ENCODE measurements around the gene ARHGAP10.

ARHGAP10 gene

GRCh38 chr4:147779451-147779850 is 47.6 kb downstream of the ARHGAP10 start:
- H3K4ac ChIP-seq (ENCODE audit: low read length), result no peak overlapping the region
- no peak overlapping the region for H4K91ac ChIP-seq (ENCODE audit: low read depth, low read length, poor library complexity)
- no peaks in the 10 kb centered on the region for H3K27me3 ChIP-seq (ENCODE audit: control insufficient read depth in 3 of 3, insufficient read depth in 3 of 3, low read depth in 1 of 3, low read length in 3 of 3)
- H4K8ac ChIP-seq (ENCODE audit: low read depth, low read length), result no peak overlapping the region
- no peaks in the 10 kb centered on the region for H3K79me1 ChIP-seq (ENCODE audit: low read depth, low read length)
- H2BK15ac ChIP-seq (ENCODE audit: low read length), result no peak overlapping the region
- H3K9me3 ChIP-seq (replicated peaks in 1 of 2; ENCODE audit: control insufficient read depth in 2 of 2, insufficient read depth in 1 of 2, low read depth in 1 of 2, low read length in 2 of 2), result no peaks in the 10 kb centered on the region
- H3K14ac ChIP-seq (ENCODE audit: low read length), result no peak overlapping the region
- H3K18ac ChIP-seq (ENCODE audit: low read length), result no peak overlapping the region
- no peak overlapping the region for H3K4me3 ChIP-seq (ENCODE audit: low read length in 2 of 2)
- H2BK5ac ChIP-seq (ENCODE audit: low read length), result no peak overlapping the region
- no peak overlapping the region for H2AK5ac ChIP-seq (ENCODE audit: low read depth, low read length)
- no peak overlapping the region for H3K27ac ChIP-seq (replicated peaks; ENCODE audit: low read length)
- H3K4me1 ChIP-seq (ENCODE audit: control insufficient read depth in 2 of 2, insufficient read depth in 1 of 2, low read depth in 1 of 2, low read length in 2 of 2), result no peaks in the 10 kb centered on the region
- no peaks in the 10 kb centered on the region for H3K36me3 ChIP-seq (replicated peaks in 1 of 2; ENCODE audit: control insufficient read depth in 2 of 2, insufficient read depth in 2 of 2, low read length in 2 of 2)
- no peak overlapping the region for H3K23ac ChIP-seq (ENCODE audit: low read depth, low read length, poor library complexity)
- H2BK120ac ChIP-seq (ENCODE audit: low read depth, low read length), result no peak overlapping the region
- H3K9ac ChIP-seq (ENCODE audit: low read depth, low read length, poor library complexity), result no peak overlapping the region
- no peak for DNase-seq (ENCODE audit: low spot score)
- H3K4me2 ChIP-seq (ENCODE audit: insufficient read depth, low read length, poor library complexity, severe bottlenecking), result no peak overlapping the region
- H2BK12ac ChIP-seq (ENCODE audit: low read length), result no peak overlapping the region
- H2AFZ ChIP-seq (ENCODE audit: low read length), result no peak overlapping the region

- Histone ChIP-seq H3K4me2 (ENCODE audit: insufficient read depth, low read length, poor library complexity, severe bottlenecking) (no peak overlapping the region), H4K91ac (ENCODE audit: low read depth, low read length, poor library complexity) (no peak overlapping the region), H3K9me3 (replicated peaks in 1 of 2; ENCODE audit: control insufficient read depth in 2 of 2, insufficient read depth in 1 of 2, low read depth in 1 of 2, low read length in 2 of 2) (no peaks in the 10 kb centered on the region), H3K23ac (ENCODE audit: low read depth, low read length, poor library complexity) (no peak overlapping the region), H3K27me3 (ENCODE audit: control insufficient read depth in 3 of 3, insufficient read depth in 3 of 3, low read depth in 1 of 3, low read length in 3 of 3) (no peaks in the 10 kb centered on the region), H3K4me3 (ENCODE audit: low read length in 2 of 2) (no peak overlapping the region), H3K79me1 (ENCODE audit: low read depth, low read length) (no peaks in the 10 kb centered on the region), H3K9ac (ENCODE audit: low read depth, low read length, poor library complexity) (no peak overlapping the region), H2BK5ac (ENCODE audit: low read length) (no peak overlapping the region), H2BK120ac (ENCODE audit: low read depth, low read length) (no peak overlapping the region), H3K14ac (ENCODE audit: low read length) (no peak overlapping the region), H2BK15ac (ENCODE audit: low read length) (no peak overlapping the region), H2AFZ (ENCODE audit: low read length) (no peak overlapping the region), H4K8ac (ENCODE audit: low read depth, low read length) (no peak overlapping the region), H2AK5ac (ENCODE audit: low read depth, low read length) (no peak overlapping the region), H3K4me1 (ENCODE audit: control insufficient read depth in 2 of 2, insufficient read depth in 1 of 2, low read depth in 1 of 2, low read length in 2 of 2) (no peaks in the 10 kb centered on the region), H2BK12ac (ENCODE audit: low read length) (no peak overlapping the region), H3K4ac (ENCODE audit: low read length) (no peak overlapping the region), H3K27ac (replicated peaks; ENCODE audit: low read length) (no peak overlapping the region), H3K18ac (ENCODE audit: low read length) (no peak overlapping the region), H3K36me3 (replicated peaks in 1 of 2; ENCODE audit: control insufficient read depth in 2 of 2, insufficient read depth in 2 of 2, low read length in 2 of 2) (no peaks in the 10 kb centered on the region)
- no peak for DNase-seq (ENCODE audit: low spot score)
- WGBS, 2 donors (ENCODE audit: extremely low coverage in 2 of 2, insufficient read length in 2 of 2, insufficient replicate concordance in 1 of 2), result no CpG with 5 or more reads among the region's 7 CpGs
These were observed 48.4 kb downstream of the ARHGAP10 start for GRCh38 chr4:147780137-147780777.

- Histone ChIP-seq H2BK5ac (ENCODE audit: low read length) (no peak overlapping the region), H2BK12ac (ENCODE audit: low read length) (no peak overlapping the region), H4K91ac (ENCODE audit: low read depth, low read length, poor library complexity) (no peak overlapping the region), H4K8ac (ENCODE audit: low read depth, low read length) (no peak overlapping the region), H3K27me3 (ENCODE audit: control insufficient read depth in 3 of 3, insufficient read depth in 3 of 3, low read depth in 1 of 3, low read length in 3 of 3) (no peaks in the 10 kb centered on the region), H2BK120ac (ENCODE audit: low read depth, low read length) (no peak overlapping the region), H2AFZ (ENCODE audit: low read length) (no peak overlapping the region), H3K14ac (ENCODE audit: low read length) (no peak overlapping the region), H3K18ac (ENCODE audit: low read length) (no peak overlapping the region), H3K9me3 (replicated peaks in 1 of 2; ENCODE audit: control insufficient read depth in 2 of 2, insufficient read depth in 1 of 2, low read depth in 1 of 2, low read length in 2 of 2) (no peaks in the 10 kb centered on the region), H3K4me3 (ENCODE audit: low read length in 2 of 2) (no peak overlapping the region), H2BK15ac (ENCODE audit: low read length) (no peak overlapping the region), H3K79me1 (ENCODE audit: low read depth, low read length) (no peaks in the 10 kb centered on the region), H3K4me1 (ENCODE audit: control insufficient read depth in 2 of 2, insufficient read depth in 1 of 2, low read depth in 1 of 2, low read length in 2 of 2) (peaks cover 0 to 4% of the 10 kb centered on the region in 2 donors), H3K23ac (ENCODE audit: low read depth, low read length, poor library complexity) (no peak overlapping the region), H2AK5ac (ENCODE audit: low read depth, low read length) (no peak overlapping the region), H3K36me3 (replicated peaks in 1 of 2; ENCODE audit: control insufficient read depth in 2 of 2, insufficient read depth in 2 of 2, low read length in 2 of 2) (no peaks in the 10 kb centered on the region), H3K4ac (ENCODE audit: low read length) (no peak overlapping the region), H3K9ac (ENCODE audit: low read depth, low read length, poor library complexity) (no peak overlapping the region), H3K27ac (replicated peaks; ENCODE audit: low read length) (no peak overlapping the region), H3K4me2 (ENCODE audit: insufficient read depth, low read length, poor library complexity, severe bottlenecking) (no peak overlapping the region)
- no CpG with 5 or more reads among the region's 7 CpGs for WGBS, 2 donors (ENCODE audit: extremely low coverage in 2 of 2, insufficient read length in 2 of 2, insufficient replicate concordance in 1 of 2)
- no peak for DNase-seq (ENCODE audit: low spot score)
These were observed 50.3 kb downstream of the ARHGAP10 start for GRCh38 chr4:147782087-147782781.

GRCh38 chr4:147785129-147785528 is 53.2 kb downstream of the ARHGAP10 start:
- no peak overlapping the region for H2AFZ ChIP-seq (ENCODE audit: low read length)
- H2BK12ac ChIP-seq (ENCODE audit: low read length), result no peak overlapping the region
- DNase-seq (ENCODE audit: low spot score), result no peak
- no peak overlapping the region for H3K23ac ChIP-seq (ENCODE audit: low read depth, low read length, poor library complexity)
- H3K9ac ChIP-seq (ENCODE audit: low read depth, low read length, poor library complexity), result no peak overlapping the region
- H3K79me1 ChIP-seq (ENCODE audit: low read depth, low read length), result no peaks in the 10 kb centered on the region
- H4K91ac ChIP-seq (ENCODE audit: low read depth, low read length, poor library complexity), result no peak overlapping the region
- H3K27ac ChIP-seq (replicated peaks; ENCODE audit: low read length), result no peak overlapping the region
- no peak overlapping the region for H2BK15ac ChIP-seq (ENCODE audit: low read length)
- WGBS, 2 donors (ENCODE audit: extremely low coverage in 2 of 2, insufficient read length in 2 of 2, insufficient replicate concordance in 1 of 2), result no CpG with 5 or more reads among the region's 2 CpGs
- H3K9me3 ChIP-seq (replicated peaks in 1 of 2; ENCODE audit: control insufficient read depth in 2 of 2, insufficient read depth in 1 of 2, low read depth in 1 of 2, low read length in 2 of 2), result no peaks in the 10 kb centered on the region
- no peak overlapping the region for H2AK5ac ChIP-seq (ENCODE audit: low read depth, low read length)
- no peak overlapping the region for H4K8ac ChIP-seq (ENCODE audit: low read depth, low read length)
- H3K14ac ChIP-seq (ENCODE audit: low read length), result no peak overlapping the region
- H3K4ac ChIP-seq (ENCODE audit: low read length), result no peak overlapping the region
- no peak overlapping the region for H3K4me2 ChIP-seq (ENCODE audit: insufficient read depth, low read length, poor library complexity, severe bottlenecking)
- no peak overlapping the region for H2BK5ac ChIP-seq (ENCODE audit: low read length)
- H3K18ac ChIP-seq (ENCODE audit: low read length), result no peak overlapping the region
- no peak overlapping the region for H3K4me3 ChIP-seq (ENCODE audit: low read length in 2 of 2)
- H3K36me3 ChIP-seq (replicated peaks in 1 of 2; ENCODE audit: control insufficient read depth in 2 of 2, insufficient read depth in 2 of 2, low read length in 2 of 2), result no peaks in the 10 kb centered on the region
- H3K4me1 ChIP-seq (ENCODE audit: control insufficient read depth in 2 of 2, insufficient read depth in 1 of 2, low read depth in 1 of 2, low read length in 2 of 2), result peaks cover 0 to 4% of the 10 kb centered on the region in 2 donors
- no peaks in the 10 kb centered on the region for H3K27me3 ChIP-seq (ENCODE audit: control insufficient read depth in 3 of 3, insufficient read depth in 3 of 3, low read depth in 1 of 3, low read length in 3 of 3)
- H2BK120ac ChIP-seq (ENCODE audit: low read depth, low read length), result no peak overlapping the region
